ENCODE data around the gene RARB. TPM values are rescaled to one million over a fixed set of nuclear protein-coding genes. Genes with fewer than 3 reads are reported as not detected.

The RARB gene
- total and polyA plus RNA-seq, 9 of the 15 experiments (the other 6 are each of a cell fraction or from before 2014, with no cell fraction given), result 0.15 to 1.3 (median 0.27) TPM

DNA sequence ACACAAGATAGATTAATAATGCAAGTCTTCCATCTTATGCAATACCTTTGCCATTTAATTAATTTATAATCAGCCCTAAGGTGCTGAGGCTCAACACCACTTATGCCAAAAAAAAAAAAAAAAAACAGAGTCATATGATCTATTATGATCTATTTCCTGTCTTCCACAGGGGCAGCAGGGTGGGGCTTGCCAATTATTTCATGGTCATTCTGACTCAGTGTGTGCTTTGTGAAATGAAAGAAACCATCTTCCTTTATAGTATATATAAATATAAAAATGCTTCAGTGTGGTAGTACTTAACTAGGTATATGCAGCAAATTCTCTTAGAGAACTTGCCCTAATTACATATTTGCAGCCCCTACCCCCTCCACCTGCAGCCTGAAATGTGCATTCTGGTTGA lies 7.2 kb upstream of the RARB start:
- ChIA-PET POLR2A (no interaction called here), CTCF (ENCODE audit: low intra/inter-chr PET ratio) (no interaction called here)
- no peaks in the 10 kb centered on the region for H3K79me2 ChIP-seq (ENCODE audit: control insufficient read depth, insufficient read depth, low read length)
- BruUV-seq (replicated peaks), result no TSS peak
- no peaks in the 10 kb centered on the region for H3K36me3 ChIP-seq (ENCODE audit: control insufficient read depth, insufficient read depth, low read length)
- no peak overlapping the region for H3K4me2 ChIP-seq (ENCODE audit: insufficient read depth, low read length)
- no peak overlapping the region for H3K9ac ChIP-seq (ENCODE audit: insufficient read depth in 1 of 2, low read depth in 2 of 2, low read length in 2 of 2)
- no peak overlapping the region for H2AFZ ChIP-seq (ENCODE audit: low read depth, low read length)
- FAIRE-seq (no peak), ATAC-seq (no peak), DNase-seq (ENCODE audit: extremely low read depth in 1 of 4, low spot score in 3 of 4) (no peak)
- no peaks in the 10 kb centered on the region for H3K27me3 ChIP-seq (ENCODE audit: control insufficient read depth in 2 of 2, insufficient read depth in 2 of 2, low read length in 2 of 2)
- no peaks in the 10 kb centered on the region for H3K9me3 ChIP-seq (replicated peaks; ENCODE audit: control insufficient read depth, insufficient read depth, low read depth, low read length)
- TF ChIP-seq SRSF3 (IDR thresholded peaks at IDR 0.05; ENCODE audit: insufficient read depth, low read length), result no peak
- TF ChIP-seq DNMT1 (IDR thresholded peaks at IDR 0.05), result no peak
- no peak for TF ChIP-seq POU5F1 (IDR thresholded peaks at IDR 0.05; ENCODE audit: borderline replicate concordance, low read depth, low read length, partially characterized antibody)
- TF ChIP-seq, protein P1, sequence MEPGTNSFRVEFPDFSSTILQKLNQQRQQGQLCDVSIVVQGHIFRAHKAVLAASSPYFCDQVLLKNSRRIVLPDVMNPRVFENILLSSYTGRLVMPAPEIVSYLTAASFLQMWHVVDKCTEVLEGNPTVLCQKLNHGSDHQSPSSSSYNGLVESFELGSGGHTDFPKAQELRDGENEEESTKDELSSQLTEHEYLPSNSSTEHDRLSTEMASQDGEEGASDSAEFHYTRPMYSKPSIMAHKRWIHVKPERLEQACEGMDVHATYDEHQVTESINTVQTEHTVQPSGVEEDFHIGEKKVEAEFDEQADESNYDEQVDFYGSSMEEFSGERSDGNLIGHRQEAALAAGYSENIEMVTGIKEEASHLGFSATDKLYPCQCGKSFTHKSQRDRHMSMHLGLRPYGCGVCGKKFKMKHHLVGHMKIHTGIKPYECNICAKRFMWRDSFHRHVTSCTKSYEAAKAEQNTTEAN (CRISPR knock-in tag; IDR thresholded peaks at IDR 0.05), result no peak
- no peak for TF ChIP-seq STAT5B (CRISPR knock-in tag; IDR thresholded peaks at IDR 0.05)
- TF ChIP-seq CSDE1 (IDR thresholded peaks at IDR 0.05), result no peak
- TF ChIP-seq, protein P2, sequence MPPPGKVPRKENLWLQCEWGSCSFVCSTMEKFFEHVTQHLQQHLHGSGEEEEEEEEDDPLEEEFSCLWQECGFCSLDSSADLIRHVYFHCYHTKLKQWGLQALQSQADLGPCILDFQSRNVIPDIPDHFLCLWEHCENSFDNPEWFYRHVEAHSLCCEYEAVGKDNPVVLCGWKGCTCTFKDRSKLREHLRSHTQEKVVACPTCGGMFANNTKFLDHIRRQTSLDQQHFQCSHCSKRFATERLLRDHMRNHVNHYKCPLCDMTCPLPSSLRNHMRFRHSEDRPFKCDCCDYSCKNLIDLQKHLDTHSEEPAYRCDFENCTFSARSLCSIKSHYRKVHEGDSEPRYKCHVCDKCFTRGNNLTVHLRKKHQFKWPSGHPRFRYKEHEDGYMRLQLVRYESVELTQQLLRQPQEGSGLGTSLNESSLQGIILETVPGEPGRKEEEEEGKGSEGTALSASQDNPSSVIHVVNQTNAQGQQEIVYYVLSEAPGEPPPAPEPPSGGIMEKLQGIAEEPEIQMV (tag; conservative IDR thresholded peaks at IDR 0.05; ENCODE audit: low read depth), result no peak
- TF ChIP-seq, protein P3, sequence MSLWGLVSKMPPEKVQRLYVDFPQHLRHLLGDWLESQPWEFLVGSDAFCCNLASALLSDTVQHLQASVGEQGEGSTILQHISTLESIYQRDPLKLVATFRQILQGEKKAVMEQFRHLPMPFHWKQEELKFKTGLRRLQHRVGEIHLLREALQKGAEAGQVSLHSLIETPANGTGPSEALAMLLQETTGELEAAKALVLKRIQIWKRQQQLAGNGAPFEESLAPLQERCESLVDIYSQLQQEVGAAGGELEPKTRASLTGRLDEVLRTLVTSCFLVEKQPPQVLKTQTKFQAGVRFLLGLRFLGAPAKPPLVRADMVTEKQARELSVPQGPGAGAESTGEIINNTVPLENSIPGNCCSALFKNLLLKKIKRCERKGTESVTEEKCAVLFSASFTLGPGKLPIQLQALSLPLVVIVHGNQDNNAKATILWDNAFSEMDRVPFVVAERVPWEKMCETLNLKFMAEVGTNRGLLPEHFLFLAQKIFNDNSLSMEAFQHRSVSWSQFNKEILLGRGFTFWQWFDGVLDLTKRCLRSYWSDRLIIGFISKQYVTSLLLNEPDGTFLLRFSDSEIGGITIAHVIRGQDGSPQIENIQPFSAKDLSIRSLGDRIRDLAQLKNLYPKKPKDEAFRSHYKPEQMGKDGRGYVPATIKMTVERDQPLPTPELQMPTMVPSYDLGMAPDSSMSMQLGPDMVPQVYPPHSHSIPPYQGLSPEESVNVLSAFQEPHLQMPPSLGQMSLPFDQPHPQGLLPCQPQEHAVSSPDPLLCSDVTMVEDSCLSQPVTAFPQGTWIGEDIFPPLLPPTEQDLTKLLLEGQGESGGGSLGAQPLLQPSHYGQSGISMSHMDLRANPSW (CRISPR knock-in tag; IDR thresholded peaks at IDR 0.05), result no peak
- TF ChIP-seq HDAC2 (IDR thresholded peaks at IDR 0.05), result no peak
- in situ Hi-C loops (cut with MboI) (no loop called here), intact Hi-C loops (cut with micrococcal nuclease) (no loop called here)
- H3K4me3 ChIP-seq, result no peak overlapping the region
- H3K4me1 ChIP-seq (replicated peaks in 1 of 2; ENCODE audit: control insufficient read depth in 2 of 2, insufficient read depth in 2 of 2, low read length in 2 of 2), result no peaks in the 10 kb centered on the region
- H3K9me1 ChIP-seq (ENCODE audit: control insufficient read depth, insufficient read depth, low read length), result no peaks in the 10 kb centered on the region
- no peak overlapping the region for H3K27ac ChIP-seq (ENCODE audit: extremely low read depth, low read depth, low read length)
- H4K20me1 ChIP-seq (replicated peaks; ENCODE audit: control insufficient read depth, insufficient read depth, low read length), result no peaks in the 10 kb centered on the region

Measured in K562 (cell line).